Loucy (cell line): ENCODE results near the gene WDR7.
A peak's percentile ranks its signal among the peaks of the same experiment; 100 is the strongest.

Experiments
- H2AFZ ChIP-seq: fragments of 200-600 bp; sonication (generic); 2 replicates; pipeline ENCODE4 v1.6.0; 2016; ENCODE audit warnings: antibody characterized with exemption, mild to moderate bottlenecking, low read length, moderate library complexity
- H3F3A ChIP-seq: fragments of 200-600 bp; 2 replicates; pipeline ENCODE4 v1.6.0; 2016; ENCODE audit warnings: antibody characterized with exemption, low read depth, mild to moderate bottlenecking
- H3K27me3 ChIP-seq: fragments of 200-600 bp; sonication (generic); 2 replicates; pipeline ENCODE4 v1.6.1; 2014; ENCODE audit warnings: low read length, mild to moderate bottlenecking; ENCODE audit not compliant: insufficient read depth, poor library complexity, severe bottlenecking
- H3K36me3 ChIP-seq: fragments of 200-600 bp; sonication (generic); 2 replicates; pipeline ENCODE4 v1.6.1; 2016; ENCODE audit warnings: low read length; ENCODE audit not compliant: insufficient read depth
- H3K4me1 ChIP-seq: fragments of 200-600 bp; sonication (generic); 2 replicates; pipeline ENCODE4 v1.5.1; 2014; ENCODE audit warnings: low read length, mild to moderate bottlenecking; ENCODE audit not compliant: insufficient read depth, poor library complexity, severe bottlenecking
- H3K4me2 ChIP-seq: fragments of 200-600 bp; sonication (generic); 2 replicates; pipeline ENCODE4 v1.6.0; 2014; ENCODE audit warnings: antibody characterized with exemption, low read length, low read depth, mild to moderate bottlenecking; ENCODE audit not compliant: poor library complexity, severe bottlenecking
- H3K4me3 ChIP-seq: fragments of 200-600 bp; sonication (generic); 2 replicates; pipeline ENCODE4 v1.5.1; 2014; ENCODE audit warnings: low read length, mild to moderate bottlenecking, mixed read lengths; ENCODE audit not compliant: poor library complexity, severe bottlenecking
- H3K79me2 ChIP-seq: fragments of 200-600 bp; sonication (generic); 2 replicates; pipeline ENCODE4 v1.6.1; 2014; ENCODE audit warnings: low read length; ENCODE audit not compliant: insufficient read depth
- H3K9ac ChIP-seq: fragments of 200-600 bp; sonication (generic); 2 replicates; pipeline ENCODE4 v1.6.0; 2014; ENCODE audit warnings: mild to moderate bottlenecking, low read depth, low read length, moderate library complexity; ENCODE audit not compliant: poor library complexity, severe bottlenecking
- H3K9me2 ChIP-seq: fragments of 200-600 bp; sonication (generic); replicated peaks from 2 replicates; pipeline ENCODE4 v1.6.1; 2016; ENCODE audit warnings: low read depth, low read length, mixed read lengths
- H3K9me3 ChIP-seq: fragments of 200-600 bp; sonication (generic); 2 replicates; pipeline ENCODE4 v1.6.1; 2014; ENCODE audit warnings: mild to moderate bottlenecking, antibody characterized with exemption, low read length, low read depth; ENCODE audit not compliant: insufficient read depth
- H4K20me1 ChIP-seq: fragments of 200-600 bp; sonication (generic); 2 replicates; pipeline ENCODE4 v1.6.0; 2014; ENCODE audit warnings: antibody characterized with exemption, low read length, mild to moderate bottlenecking; ENCODE audit not compliant: insufficient read depth, poor library complexity, severe bottlenecking
- CTCF ChIP-seq: fragments of 200-600 bp; sonication (generic); conservative IDR thresholded peaks from 2 replicates; pipeline ENCODE4 v1.5.1; 2014; ENCODE audit warnings: mild to moderate bottlenecking, antibody characterized with exemption, low read length
- EZH2phosphoT487 ChIP-seq: fragments of 200-600 bp; IDR thresholded peaks from 2 replicates; pipeline ENCODE4 v1.6.1; 2018; ENCODE audit warnings: antibody characterized with exemption, mild to moderate bottlenecking, moderate library complexity, borderline replicate concordance

The WDR7 gene

GRCh38 chr18:56647951-56648893 is 2.9 kb upstream of the WDR7 start:
- Histone ChIP-seq H3F3A (no peaks in the 10 kb centered on the region), H3K9me3 (no peaks in the 10 kb centered on the region), H3K27me3 (no peaks in the 10 kb centered on the region), H4K20me1 (peaks cover 3% of the 10 kb centered on the region), H3K4me1 (peaks cover 36% of the 10 kb centered on the region), H3K9ac (no peak overlapping the region), H3K9me2 (no peaks in the 10 kb centered on the region), H3K36me3 (no peaks in the 10 kb centered on the region), H3K4me2 (no peak overlapping the region), H3K79me2 (peaks cover 15% of the 10 kb centered on the region), H2AFZ (0 out of 2 replicates have a peak overlapping the region, but pooled peaks have one; percentile 11), H3K4me3 (no peak overlapping the region)
- TF ChIP-seq EZH2phosphoT487 = no peak
- TF ChIP-seq CTCF = no peak

DNA sequence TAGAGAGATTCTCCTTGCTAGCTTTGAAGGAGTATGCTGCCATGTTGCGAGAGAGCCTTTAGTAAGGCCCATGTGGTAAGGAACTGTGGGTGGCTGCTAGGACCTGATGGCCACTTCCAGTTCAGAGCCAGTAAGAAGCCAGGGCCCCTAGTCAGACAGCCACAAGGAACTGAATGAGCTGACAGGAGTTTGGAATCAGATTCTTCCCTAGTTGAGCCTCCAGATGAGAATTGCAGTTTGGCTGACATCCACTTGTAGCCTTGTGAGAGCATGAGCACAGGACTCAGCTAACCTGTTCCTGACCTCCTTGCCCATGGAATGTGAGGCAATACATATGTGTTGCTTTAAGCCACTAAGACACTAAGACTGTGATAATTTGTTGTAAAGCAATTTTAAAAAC is 1.2 kb upstream of the WDR7 start:
- peaks cover 3% of the 10 kb centered on the region for H4K20me1 ChIP-seq
- no peak overlapping the region for H3K9ac ChIP-seq
- no peaks in the 10 kb centered on the region for H3K27me3 ChIP-seq
- peaks cover 47% of the 10 kb centered on the region for H3K4me1 ChIP-seq
- H3K4me3 ChIP-seq = peak overlapping the region; percentile 78
- H3K36me3 ChIP-seq = no peaks in the 10 kb centered on the region
- TF ChIP-seq EZH2phosphoT487 = no peak
- no peak for TF ChIP-seq CTCF
- H3K79me2 ChIP-seq = peaks cover 22% of the 10 kb centered on the region
- H3F3A ChIP-seq = no peaks in the 10 kb centered on the region
- H3K9me2 ChIP-seq = no peaks in the 10 kb centered on the region
- H2AFZ ChIP-seq = no peak overlapping the region
- H3K9me3 ChIP-seq = no peaks in the 10 kb centered on the region
- peak overlapping the region; percentile 81 for H3K4me2 ChIP-seq

GRCh38 chr18:56651771-56652092 is 573 bp downstream of the WDR7 start:
- no peaks in the 10 kb centered on the region for H3K9me2 ChIP-seq
- peaks cover 3% of the 10 kb centered on the region for H4K20me1 ChIP-seq
- peak overlapping the region; percentile 85 for H3K9ac ChIP-seq
- peaks cover 53% of the 10 kb centered on the region for H3K4me1 ChIP-seq
- H3K4me3 ChIP-seq = peak overlapping the region; percentile 78
- no peaks in the 10 kb centered on the region for H3F3A ChIP-seq
- peak overlapping the region; percentile 98 for H3K4me2 ChIP-seq
- H3K27me3 ChIP-seq = no peaks in the 10 kb centered on the region
- no peak for TF ChIP-seq CTCF
- TF ChIP-seq EZH2phosphoT487 = no peak
- no peaks in the 10 kb centered on the region for H3K36me3 ChIP-seq
- H2AFZ ChIP-seq = peak overlapping the region; percentile 95
- H3K9me3 ChIP-seq = no peaks in the 10 kb centered on the region
- H3K79me2 ChIP-seq = peaks cover 26% of the 10 kb centered on the region
